Measurements from ENCODE around the gene SKOR1. TPM values are rescaled to one million over a fixed set of nuclear protein-coding genes. Genes with fewer than 3 reads are reported as not detected.

The SKOR1 gene
- total RNA-seq, 1 experiment from 2014 or later, result 0.05 TPM

DNA sequence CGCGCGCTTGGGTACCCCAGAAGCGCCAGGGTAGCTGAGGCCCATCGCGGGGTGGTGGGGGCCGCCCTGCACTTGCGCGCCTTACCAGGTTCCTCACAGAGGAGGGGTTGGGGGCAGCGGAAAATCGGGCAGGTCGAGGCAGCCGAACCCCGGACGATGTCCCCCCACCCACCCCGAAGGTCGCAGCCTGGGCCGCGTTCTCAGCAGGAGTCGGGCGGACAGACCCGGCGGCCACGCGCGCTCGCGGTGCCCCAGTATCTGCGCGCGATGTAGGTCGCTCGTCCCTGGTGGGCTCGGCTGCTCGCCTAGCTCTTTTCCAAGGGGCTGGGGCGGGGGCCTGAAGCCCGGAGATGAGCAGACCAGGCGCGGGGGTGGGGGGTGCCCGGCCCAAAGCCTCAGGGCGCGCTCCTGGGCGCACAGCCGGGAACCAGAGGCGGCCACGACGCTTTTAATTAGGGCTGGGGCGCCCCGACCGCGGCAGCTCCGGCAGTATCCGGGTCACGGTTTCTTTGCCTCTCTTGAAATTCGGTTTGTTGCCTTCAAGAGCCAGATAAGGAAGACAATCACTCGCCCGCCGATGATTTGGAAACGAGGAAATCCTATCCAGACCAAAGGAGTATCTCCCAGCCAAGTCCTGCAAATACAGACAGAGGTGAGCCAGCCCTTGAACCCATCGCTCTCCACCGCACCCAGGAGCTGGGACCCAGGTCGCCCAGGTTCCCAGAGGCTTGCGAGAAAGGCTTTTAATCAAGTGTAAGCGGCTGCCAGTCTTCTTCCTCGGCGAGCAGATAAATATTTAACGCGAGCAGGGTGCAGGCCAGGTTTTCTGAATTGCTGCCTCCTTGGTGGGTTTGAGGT, 4.6 kb downstream of the SKOR1 start:
- DNase-seq (ENCODE audit: extremely low read depth, low read depth), result no peak

GRCh38 chr15:67831363-67831762, 6.1 kb downstream of the SKOR1 start:
- DNase-seq (ENCODE audit: extremely low read depth, low read depth), result no peak

GRCh38 chr15:67832031-67832551, 6.8 kb downstream of the SKOR1 start:
- peak; percentile 25 for DNase-seq (ENCODE audit: extremely low read depth, low read depth)

GRCh38 chr15:67832897-67833709, 7.8 kb downstream of the SKOR1 start:
- no peak for DNase-seq (ENCODE audit: extremely low read depth, low read depth)

- peak; percentile 26 for DNase-seq (ENCODE audit: extremely low read depth, low read depth)
Observed at GRCh38 chr15:67833710-67834511, 8.6 kb downstream of the SKOR1 start.

DNA sequence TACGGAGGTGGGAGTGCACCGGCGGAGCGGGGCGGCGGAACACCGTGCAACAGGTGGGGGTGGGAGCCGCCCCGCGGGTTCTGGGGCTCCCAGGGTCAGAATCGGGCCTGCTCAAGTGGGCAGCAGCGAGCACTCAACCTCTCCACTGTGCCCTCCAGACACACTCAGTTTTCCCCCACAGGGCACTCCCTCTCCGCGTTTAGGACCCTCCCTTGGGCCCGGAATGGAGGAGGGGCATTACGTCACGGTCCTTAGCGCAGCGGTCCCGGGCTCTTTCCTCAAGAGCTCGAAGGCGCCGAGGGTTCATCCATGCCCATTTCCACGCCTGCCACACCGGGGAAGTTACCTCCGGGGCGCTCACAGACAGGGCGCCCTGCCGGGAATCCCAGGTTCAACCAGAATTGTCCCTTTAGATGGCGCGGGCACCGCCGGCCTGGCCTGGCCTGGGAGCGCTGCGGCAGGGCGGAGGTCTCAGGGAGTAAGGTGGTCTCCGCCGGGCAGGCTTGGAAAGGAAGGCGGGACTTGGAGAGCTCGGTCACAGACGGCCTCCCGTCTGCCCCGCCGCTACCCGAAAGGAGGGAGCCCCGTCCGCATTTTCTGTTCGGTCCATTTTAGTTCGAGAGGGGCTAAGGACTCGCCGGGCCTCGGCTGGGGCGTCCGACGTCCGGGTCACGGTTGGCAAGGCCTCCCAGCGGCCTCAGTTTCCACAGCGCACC, 9.4 kb downstream of the SKOR1 start:
- DNase-seq (ENCODE audit: extremely low read depth, low read depth), result no peak

- DNase-seq (ENCODE audit: extremely low read depth, low read depth), result no peak
Observed at GRCh38 chr15:67835297-67836133, 10.2 kb downstream of the SKOR1 start.

- no peak for DNase-seq (ENCODE audit: extremely low read depth, low read depth)
Observed at GRCh38 chr15:67836134-67836455, 10.8 kb downstream of the SKOR1 start.

- DNase-seq (ENCODE audit: extremely low read depth, low read depth), result peak; percentile 25
Observed at GRCh38 chr15:67836477-67836876, 11.2 kb downstream of the SKOR1 start.

DNA sequence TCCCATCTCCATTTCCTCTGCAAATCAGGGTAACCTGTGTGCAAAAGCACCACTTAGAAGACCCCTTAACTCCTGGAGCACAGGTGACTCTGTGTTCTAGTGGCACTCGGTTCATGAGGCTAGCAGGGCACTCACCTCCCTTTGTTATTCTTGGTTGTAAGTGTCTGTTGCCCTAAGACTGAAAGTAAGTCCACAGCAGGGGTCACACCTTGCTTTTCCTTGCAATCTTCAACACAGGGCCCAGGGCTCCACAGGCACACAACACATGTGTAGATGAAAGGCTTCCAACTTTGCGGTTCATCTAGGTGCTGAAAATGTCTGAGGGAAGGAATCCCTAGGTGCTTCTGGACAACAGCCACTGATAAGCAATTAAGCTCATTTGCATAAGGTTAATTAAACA, 11.6 kb downstream of the SKOR1 start:
- DNase-seq (ENCODE audit: extremely low read depth, low read depth), result no peak

DNA sequence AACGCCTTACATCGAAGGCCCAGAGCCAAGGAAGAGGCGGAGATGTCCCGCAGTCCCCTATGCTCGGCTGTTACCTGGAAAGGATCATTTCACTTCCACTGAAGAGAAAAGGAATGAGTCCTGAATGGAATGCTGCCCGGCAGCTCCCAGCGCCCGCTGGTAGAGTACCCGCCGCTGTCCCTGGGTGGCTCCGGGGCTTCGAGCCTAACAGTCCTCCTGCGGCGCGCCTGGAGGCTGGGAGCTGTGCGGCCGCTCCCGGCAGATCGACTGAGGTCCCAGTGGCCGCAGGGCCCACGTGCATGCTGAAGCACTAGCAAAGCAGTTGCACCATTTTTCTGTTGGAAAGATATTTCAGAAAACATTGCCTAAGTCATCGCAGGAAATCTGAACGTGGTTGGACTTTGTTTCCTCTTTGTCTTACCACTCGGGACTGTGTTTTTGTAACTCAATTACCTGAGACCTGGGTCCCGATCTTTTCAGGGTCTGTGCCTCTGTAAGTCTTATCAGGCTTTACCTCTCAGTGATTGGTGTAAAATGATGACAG, 13.6 kb downstream of the SKOR1 start:
- DNase-seq (ENCODE audit: extremely low read depth, low read depth), result no peak

DNA sequence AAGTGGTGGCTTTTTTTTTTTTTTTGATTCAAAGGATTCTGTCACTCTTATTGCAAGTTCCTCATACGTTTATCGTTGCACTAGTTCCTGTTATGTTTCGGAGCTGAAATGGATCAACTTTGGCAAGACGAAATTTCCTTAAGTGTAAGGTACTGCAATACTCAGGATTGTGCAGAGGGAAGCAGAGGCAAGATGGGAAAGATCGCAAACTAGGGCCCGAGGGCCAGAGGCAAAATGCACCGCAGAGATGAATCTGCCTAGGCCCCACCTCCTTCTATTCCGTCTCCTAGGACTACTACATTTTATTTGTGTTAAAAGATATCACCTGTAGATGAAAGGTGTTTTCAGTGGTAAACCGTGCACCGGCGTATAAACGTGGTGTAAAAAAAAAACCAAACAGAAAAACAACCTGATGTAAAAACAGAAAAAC, 14.2 kb downstream of the SKOR1 start:
- DNase-seq (ENCODE audit: extremely low read depth, low read depth), result peak; percentile 37

DNA sequence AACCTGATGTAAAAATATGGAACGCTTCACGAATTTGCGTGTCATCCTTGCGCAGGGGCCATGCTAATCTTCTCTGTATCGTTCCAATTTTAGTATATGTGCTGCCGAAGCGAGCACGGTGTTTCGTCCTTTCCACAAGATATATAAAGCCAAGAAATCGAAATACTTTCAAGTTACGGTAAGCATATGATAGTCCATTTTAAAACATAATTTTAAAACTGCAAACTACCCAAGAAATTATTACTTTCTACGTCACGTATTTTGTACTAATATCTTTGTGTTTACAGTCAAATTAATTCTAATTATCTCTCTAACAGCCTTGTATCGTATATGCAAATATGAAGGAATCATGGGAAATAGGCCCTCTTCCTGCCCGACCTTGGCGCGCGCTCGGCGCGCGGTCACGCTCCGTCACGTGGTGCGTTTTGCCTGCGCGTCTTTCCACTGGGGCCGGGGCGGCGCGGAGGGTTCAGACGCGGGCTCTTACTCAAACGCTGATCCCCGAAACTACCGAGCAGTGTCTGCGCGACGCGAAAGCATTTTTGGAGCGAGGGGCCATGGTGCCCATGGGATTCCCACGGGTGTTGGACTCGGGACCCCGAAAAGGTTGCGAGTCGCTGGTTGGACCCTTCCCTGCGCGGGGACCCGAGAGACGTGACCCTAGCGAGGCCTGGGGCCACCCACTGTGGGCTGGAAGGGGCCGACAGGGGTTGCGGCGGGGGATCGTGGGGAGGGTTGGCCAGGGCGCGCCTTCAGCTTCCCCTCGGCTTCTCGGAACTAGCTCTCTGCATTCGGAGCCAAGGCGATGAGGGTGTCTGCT, 14.8 kb downstream of the SKOR1 start, which contains the start of gene RNU6-1:
TSS of gene RNU6-1 (minus strand) at position 117 of the 820 bp plus-strand sequence.
- DNase-seq (ENCODE audit: extremely low read depth, low read depth), result peak; percentile 86

GRCh38 chr15:67840749-67841512, 15.6 kb downstream of the SKOR1 start:
- no peak for DNase-seq (ENCODE audit: extremely low read depth, low read depth)

GRCh38 chr15:67841513-67841762, 16.1 kb downstream of the SKOR1 start:
- DNase-seq (ENCODE audit: extremely low read depth, low read depth), result no peak

DNA sequence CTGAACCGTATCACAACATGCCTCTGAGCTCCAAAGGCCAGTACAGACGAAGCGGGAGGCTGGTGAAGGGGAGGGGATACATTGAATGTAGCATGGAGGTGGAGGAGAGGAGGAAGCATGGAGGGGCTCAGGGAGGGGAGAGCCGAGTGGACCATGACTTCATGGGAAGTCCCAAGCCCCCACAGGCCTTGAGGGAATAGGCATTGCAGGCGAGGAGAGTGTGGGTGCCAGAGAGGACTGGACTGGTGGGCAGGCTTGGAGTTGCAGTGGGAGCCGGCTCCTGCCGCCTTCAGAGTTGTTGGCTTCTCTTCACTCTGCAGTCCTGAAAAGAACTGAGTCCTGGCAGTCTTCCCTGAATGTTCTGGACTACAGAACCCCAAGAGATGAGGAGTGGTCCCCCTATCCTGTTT, 17.8 kb downstream of the SKOR1 start:
- DNase-seq (ENCODE audit: extremely low read depth, low read depth), result no peak

DNA sequence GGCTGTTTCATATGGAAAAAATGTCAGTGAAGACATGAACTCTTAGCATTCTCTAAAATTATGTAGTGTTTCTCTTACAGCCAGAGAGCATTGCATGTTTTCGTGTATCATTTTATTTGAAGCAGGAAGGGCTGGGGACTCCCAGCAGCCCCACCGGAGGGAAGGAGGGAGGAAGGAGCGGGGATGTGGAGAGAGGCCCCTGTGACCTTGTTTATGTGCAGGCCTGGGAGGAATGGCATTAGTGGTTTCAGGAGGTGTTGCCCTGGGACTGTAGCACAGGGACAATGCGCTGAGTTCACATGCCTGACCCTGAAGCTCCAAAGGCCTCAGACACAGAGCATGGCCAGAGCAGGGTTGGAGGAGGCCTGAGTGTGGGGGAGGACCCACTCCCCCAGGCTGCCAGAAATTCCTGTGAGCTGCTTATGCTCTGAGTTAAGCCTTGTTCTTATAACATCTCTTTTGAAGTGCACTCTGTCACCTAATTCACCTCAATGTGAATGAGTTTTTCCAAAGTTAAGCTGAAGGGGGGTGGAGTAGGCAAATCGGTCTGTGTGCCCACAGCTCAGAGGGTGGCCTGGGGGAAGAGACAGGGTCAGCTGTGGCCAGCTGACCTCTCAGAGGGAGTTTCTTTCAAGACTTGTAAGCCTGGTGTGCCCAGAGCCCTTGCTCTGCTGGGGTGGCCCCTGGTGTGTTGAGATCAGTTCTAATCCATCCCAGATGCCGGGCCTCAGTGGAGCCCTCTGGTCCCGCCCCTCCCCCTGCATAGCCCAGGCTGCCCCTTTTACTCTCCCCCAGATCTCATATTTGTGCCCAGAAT, 18.5 kb downstream of the SKOR1 start:
- no peak for DNase-seq (ENCODE audit: extremely low read depth, low read depth)
